Osteoblast (primary cell): ENCODE measurements around the gene KRT81. TPM values are rescaled to one million over a fixed set of nuclear protein-coding genes. Genes with fewer than 3 reads are reported as not detected.

Source experiments
- DNase-seq: peaks from one replicate; pipeline ENCODE4 v3.0.0; 2011; ENCODE audit warnings: low spot score, mixed read lengths; ENCODE audit not compliant: insufficient read length; ENCODE audit errors: missing footprints
- H2AFZ ChIP-seq: 2 replicates; pipeline ENCODE4 v1.6.0; 2011; ENCODE audit warnings: mild to moderate bottlenecking, low read length
- H3K27ac ChIP-seq: 2 replicates; pipeline ENCODE4 v1.5.1; 2011; ENCODE audit warnings: mild to moderate bottlenecking, low read depth, low read length, moderate library complexity
- H3K27me3 ChIP-seq: 2 replicates; pipeline ENCODE4 v1.6.0; 2012; ENCODE audit warnings: mild to moderate bottlenecking, control low read depth, inconsistent platforms, low read length, moderate library complexity; ENCODE audit not compliant: insufficient read depth
- H3K36me3 ChIP-seq: 2 replicates; pipeline ENCODE4 v1.5.1; 2011; ENCODE audit warnings: mild to moderate bottlenecking, low read length, control low read depth, moderate library complexity; ENCODE audit not compliant: insufficient read depth
- H3K4me1 ChIP-seq: 2 replicates; pipeline ENCODE4 v1.5.1; 2011; ENCODE audit warnings: mild to moderate bottlenecking, low read length, control low read depth, moderate library complexity; ENCODE audit not compliant: insufficient read depth
- H3K4me2 ChIP-seq: 2 replicates; pipeline ENCODE4 v1.6.0; 2011; ENCODE audit warnings: mild to moderate bottlenecking, low read length; ENCODE audit not compliant: insufficient read depth
- H3K4me3 ChIP-seq: fragments of 200-600 bp; sonication (generic); 3 replicates; pipeline ENCODE4 v1.5.1; 2012; ENCODE audit warnings: mild to moderate bottlenecking, low read length, inconsistent platforms; ENCODE audit not compliant: insufficient read depth
- H3K79me2 ChIP-seq: 2 replicates; pipeline ENCODE4 v1.6.0; 2012; ENCODE audit warnings: mild to moderate bottlenecking, low read length, control low read depth, inconsistent platforms; ENCODE audit not compliant: insufficient read depth
- H3K9me3 ChIP-seq: 2 replicates; pipeline ENCODE4 v1.5.1; 2011; ENCODE audit warnings: low read depth, low read length, control low read depth
- H4K20me1 ChIP-seq: 2 replicates; pipeline ENCODE4 v1.6.0; 2012; ENCODE audit warnings: mild to moderate bottlenecking, low read length, control low read depth; ENCODE audit not compliant: insufficient read depth
- CTCF ChIP-seq: IDR thresholded peaks from 2 replicates; pipeline ENCODE4 v1.5.1; 2011; ENCODE audit warnings: mild to moderate bottlenecking, low read depth, low read length, moderate library complexity; ENCODE audit errors: extremely low read depth
- total RNA-seq: library from RNA; depleted of rRNA; stranded (reverse); fragments of >200 nt; gene quantifications from 2 replicates; pipeline ENCODE4 v1.2.3, GENCODE V29; 2012

Gene KRT81
- total RNA-seq, 1 donor = not detected

DNA sequence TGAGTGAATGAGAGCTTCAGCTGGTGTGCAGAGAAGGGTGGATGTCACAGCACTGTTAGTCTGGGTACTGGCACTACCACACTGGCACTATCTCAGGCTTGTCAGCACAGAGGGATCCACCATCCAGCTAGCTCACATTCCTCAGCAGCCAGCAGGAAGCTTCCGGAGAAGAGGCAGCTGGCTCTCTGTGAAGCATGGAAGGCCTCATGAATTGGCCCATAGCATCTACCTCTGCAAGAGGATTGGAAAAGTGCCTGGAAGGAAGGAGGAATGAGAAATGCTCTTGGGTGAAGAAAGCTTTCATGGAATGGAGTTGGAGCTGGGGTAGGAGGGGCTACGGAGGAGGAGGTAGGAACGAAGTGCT, 19.9 kb upstream of the KRT81 start:
- H3K27ac ChIP-seq = peak overlapping the region; percentile 64
- DNase-seq = peak; percentile 70

DNA sequence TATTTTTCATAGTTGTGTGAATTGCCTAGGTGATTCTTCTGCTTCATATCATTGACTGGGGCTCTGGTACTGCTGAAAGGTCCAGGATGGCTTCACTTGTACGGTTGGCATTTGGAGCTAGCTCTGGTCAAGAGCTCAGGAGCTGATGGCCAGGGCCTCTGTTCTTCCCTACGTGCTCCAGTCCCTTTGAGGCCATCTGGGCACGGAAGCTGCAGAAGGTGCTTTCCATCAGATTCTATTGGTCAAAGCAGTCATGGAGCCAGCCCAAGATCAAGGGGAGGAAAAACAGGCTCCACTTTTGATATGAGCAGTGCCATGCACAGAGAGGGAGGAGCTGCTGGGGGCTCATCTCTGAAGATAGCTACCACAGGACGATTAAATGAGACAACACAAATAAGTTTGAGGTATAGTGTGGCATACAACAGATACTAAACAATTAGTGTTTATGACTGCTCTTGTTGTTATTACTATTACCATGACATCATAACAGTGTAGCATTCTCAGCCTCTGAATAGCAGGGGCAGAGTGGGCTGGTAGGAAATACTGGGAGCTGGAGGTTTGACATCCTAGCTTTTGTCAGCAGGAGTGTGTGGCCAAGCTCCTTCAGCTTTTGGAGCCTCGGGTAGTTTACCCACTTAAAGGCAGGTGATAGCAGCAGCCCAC, 19.4 kb upstream of the KRT81 start:
- H3K79me2 ChIP-seq = no peaks in the 10 kb centered on the region
- H3K4me2 ChIP-seq = no peak overlapping the region
- peaks cover 8% of the 10 kb centered on the region for H3K4me1 ChIP-seq
- H3K27ac ChIP-seq = peak overlapping the region; percentile 64
- peaks cover 10% of the 10 kb centered on the region for H3K27me3 ChIP-seq
- no peaks in the 10 kb centered on the region for H4K20me1 ChIP-seq
- TF ChIP-seq CTCF = no peak
- H2AFZ ChIP-seq = peak overlapping the region; percentile 68
- H3K36me3 ChIP-seq = no peaks in the 10 kb centered on the region
- no peak overlapping the region for H3K4me3 ChIP-seq
- DNase-seq = peak; percentile 95
- H3K9me3 ChIP-seq = no peaks in the 10 kb centered on the region

More for the DNA sequence above, 19.9 kb upstream of the KRT81 start:
- H3K79me2 ChIP-seq = no peaks in the 10 kb centered on the region
- H3K36me3 ChIP-seq = no peaks in the 10 kb centered on the region
- peak overlapping the region; percentile 68 for H2AFZ ChIP-seq
- H3K27me3 ChIP-seq = peaks cover 10% of the 10 kb centered on the region
- H3K9me3 ChIP-seq = no peaks in the 10 kb centered on the region
- no peak overlapping the region for H3K4me2 ChIP-seq
- peaks cover 8% of the 10 kb centered on the region for H3K4me1 ChIP-seq
- H4K20me1 ChIP-seq = no peaks in the 10 kb centered on the region
- no peak for TF ChIP-seq CTCF
- H3K4me3 ChIP-seq = no peak overlapping the region

- Histone ChIP-seq H3K36me3 (no peaks in the 10 kb centered on the region), H3K27ac (peak overlapping the region; percentile 17), H3K4me2 (peak overlapping the region; percentile 92), H3K79me2 (no peaks in the 10 kb centered on the region), H3K27me3 (peaks cover 6% of the 10 kb centered on the region), H2AFZ (peak overlapping the region; percentile 88), H3K9me3 (no peaks in the 10 kb centered on the region), H3K4me3 (peak overlapping the region; percentile 71), H4K20me1 (no peaks in the 10 kb centered on the region), H3K4me1 (peaks cover 8% of the 10 kb centered on the region)
- TF ChIP-seq CTCF = no peak
- DNase-seq = no peak
Observed at GRCh38 chr12:52308806-52309425, 17.6 kb upstream of the KRT81 start.
